GM21360 (cell line): Measurements from ENCODE around the gene ARFGEF2.
"Not testable (repeated sequence)": the region's sequence is repeated elsewhere in the genome, so short reads cannot be mapped to it uniquely, and the experiment has no call there.

Experiments used
- ATAC-seq: cut with Tn5 transposase; IDR thresholded peaks from one replicate; pipeline ENCODE4 v1.9.1; 2021; ENCODE audit warnings: mild to moderate bottlenecking, moderate library complexity; ENCODE audit not compliant: unreplicated experiment

The ARFGEF2 gene

GRCh38 chr20:48984575-48985219, 63.2 kb downstream of the ARFGEF2 start:
- ATAC-seq = no peak

DNA sequence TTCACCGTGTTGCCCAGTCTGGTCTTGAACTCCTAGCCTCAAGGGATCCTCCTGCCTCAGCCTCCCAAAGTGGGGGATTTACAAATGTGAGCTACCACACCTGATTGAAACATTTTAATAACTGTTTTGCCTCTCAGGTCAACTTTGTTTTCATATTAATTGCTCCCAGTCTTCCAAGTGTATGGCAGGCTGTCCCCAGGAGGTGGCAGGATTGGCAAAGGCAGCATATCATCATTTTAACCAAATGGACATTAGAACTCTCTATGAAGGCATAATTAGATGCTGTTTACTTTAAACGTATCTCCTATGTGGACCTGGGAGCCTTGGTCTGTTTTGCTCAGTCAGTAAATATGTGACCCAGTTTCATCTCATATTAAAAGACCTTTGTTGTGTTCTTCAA, 65.4 kb downstream of the ARFGEF2 start:
- no peak for ATAC-seq

DNA sequence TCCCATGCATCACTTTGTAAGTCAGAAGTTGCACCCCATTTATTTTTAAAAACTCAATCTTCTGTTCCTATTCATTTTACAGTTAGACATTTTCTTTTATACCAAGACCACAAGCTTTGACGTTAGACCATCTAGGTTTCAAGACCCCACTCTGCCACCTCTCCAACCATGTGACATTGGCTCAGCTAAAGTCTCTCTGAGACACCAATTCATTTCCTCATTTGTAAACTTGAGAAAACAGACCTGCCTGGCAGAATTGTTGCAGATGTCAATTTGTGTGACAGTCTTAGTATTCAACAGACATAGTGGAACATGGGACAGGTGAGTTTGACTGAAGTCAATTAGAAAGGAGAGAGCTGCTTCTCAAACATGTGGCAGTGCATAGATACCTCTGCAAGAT, 69.0 kb downstream of the ARFGEF2 start:
- ATAC-seq = no peak

DNA sequence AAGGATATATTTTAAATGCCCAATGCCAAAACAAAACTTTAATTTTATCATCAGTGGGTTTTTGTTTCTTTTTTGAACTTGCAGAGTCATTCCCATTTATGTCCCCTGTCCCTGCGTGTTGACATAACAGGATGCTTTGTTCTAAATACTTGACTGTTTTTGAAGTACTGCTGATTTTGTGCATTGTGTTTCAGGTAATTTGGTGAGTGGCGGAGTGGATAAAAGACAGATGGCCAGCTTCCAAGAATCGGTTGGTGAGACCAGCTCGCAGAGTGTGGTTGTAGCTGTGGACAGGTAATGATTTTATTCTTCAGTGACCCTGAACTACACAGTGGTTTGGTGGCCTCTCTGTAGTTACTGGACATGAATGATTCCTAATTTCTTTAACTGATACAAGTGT, 74.1 kb downstream of the ARFGEF2 start:
- ATAC-seq = no peak

GRCh38 chr20:48999890-49000870, 78.7 kb downstream of the ARFGEF2 start:
- ATAC-seq = no peak

DNA sequence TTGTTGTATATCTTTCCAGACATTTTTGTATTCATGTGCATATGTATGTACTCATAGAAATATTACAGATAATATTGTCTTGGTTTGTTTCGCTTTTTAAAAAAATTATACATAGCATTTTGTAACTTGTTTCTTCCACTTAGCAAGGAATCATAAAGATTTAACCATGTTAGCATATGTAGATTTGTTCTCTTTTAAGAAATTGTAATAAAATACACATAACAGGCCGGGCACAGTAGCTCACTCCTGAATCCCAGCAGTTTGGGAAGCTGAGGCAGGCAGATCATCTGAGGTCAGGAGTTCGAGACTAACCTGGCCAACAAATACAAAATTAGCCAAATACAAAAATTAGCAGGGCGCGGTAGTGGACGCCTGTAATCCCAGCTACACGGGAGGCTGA, 80.2 kb downstream of the ARFGEF2 start:
- no peak for ATAC-seq

DNA sequence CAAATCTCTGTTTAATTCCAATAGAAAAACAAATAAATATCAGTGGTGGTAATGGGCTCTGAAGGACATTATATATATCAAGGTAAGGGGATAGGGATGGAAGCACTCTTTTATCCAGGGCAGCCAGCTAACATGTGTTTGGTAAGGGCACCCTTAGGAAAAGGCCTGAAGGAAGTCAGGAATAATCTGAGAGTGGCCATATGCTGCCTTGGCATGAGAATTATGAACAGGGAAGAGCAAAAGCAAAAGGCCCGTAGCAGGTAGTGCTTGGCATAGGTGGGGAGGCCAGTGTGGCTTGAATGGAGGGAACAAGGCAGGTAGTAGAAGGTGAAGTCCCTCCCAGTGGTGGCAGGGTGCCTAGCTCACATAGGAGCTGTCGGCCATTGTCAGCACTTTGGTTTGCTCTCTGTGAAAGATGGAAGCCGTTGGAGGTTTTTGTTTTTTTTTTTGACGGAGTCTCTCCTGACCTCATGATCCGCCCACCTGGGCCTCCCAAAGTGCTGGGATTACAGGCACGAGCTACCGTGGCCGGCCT, 85.0 kb downstream of the ARFGEF2 start:
- ATAC-seq = no peak

DNA sequence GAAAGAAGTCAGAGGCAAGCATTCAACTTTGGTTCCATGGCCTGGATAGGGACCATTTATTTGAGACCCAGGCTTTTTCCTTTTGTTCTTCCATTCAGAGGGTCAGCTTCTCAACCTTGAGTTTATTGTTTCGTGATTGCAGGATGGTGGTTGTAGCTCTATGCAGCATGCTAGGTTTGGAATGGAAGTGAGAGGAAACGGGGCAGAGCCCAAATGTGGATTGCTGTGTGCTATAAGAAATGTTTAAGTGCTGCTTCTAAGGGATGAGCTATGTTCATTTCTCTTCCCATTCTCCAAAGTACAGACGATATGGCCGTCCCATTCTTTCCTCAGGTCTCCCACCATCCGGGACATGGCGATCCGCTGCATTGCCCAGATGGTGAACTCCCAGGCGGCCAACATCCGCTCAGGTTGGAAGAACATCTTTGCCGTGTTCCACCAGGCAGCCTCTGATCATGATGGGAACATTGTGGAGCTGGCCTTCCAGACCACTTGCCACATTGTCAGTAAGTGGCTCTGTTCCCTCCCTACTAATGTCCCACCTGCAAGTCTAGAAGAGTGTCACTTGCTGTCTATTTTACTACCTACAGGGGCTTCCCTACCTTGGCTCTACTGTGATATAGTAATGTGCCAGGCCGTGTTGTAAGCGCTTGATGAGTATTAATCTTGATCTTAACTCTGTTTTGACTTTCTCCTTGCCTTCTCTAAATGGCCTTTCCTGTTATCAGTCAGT, 88.6 kb downstream of the ARFGEF2 start:
- ATAC-seq = no peak

DNA sequence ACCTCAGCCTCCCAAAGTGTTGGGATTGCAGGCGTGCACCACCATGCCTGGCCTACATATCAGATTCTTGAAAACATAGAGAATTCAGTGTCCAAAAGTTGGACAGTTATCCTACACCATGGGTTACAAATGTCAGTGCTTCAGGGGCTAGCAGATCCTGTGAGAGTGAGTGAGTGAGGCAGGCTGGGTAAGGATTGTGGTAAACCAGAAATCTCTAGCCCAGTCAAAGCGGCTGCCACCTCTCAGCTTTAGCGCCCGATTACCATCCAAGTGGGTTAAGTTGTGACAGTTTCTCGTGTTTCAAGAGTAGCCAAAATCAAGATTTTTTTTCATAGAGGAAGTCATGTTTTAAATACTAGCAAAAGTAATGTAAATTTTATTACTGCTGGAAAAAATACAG, 102.7 kb downstream of the ARFGEF2 start:
- ATAC-seq = no peak

DNA sequence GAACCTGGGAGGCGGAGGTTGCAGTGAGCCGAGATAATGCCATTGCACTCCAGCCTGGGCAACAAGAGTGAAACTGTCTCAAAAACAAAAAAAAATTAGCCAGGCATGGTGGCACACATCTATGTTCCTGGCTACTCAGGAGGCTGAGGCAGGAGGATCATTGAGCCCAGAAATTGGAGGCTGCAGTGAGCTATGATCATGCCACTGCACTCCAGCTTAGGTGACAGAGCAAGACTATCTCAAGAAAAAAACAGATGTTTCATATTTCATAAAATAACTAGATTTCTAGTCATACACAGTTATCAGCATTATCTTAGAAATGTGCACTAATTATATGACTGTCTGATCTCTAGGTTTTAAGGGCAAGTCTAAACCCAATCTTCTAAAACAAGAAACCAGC, 106.7 kb downstream of the ARFGEF2 start:
- ATAC-seq = not testable (repeated sequence)

DNA sequence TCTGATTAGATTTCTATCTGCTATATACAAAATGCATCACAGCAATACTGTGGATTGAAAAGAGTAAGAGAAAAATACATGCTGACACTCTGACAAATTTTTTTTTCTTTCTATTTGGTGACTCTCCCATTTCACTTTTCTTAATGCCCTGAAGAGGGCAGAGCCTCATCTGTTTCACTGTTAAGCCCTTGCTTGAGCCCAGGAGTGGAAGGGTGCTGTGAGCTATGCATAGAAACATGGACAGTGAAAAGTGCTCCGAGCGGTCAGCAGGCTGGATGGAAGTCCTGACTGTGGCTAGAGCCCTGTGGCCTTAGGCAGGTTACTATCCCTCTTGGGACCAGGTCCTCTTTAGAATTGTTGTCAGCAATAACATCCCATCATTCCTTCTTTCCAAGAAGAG, 107.2 kb downstream of the ARFGEF2 start:
- ATAC-seq = no peak

GRCh38 chr20:49029203-49029602, 107.7 kb downstream of the ARFGEF2 start:
- no peak for ATAC-seq

- no peak for ATAC-seq
Observed at GRCh38 chr20:49030954-49031619, 109.6 kb downstream of the ARFGEF2 start.

DNA sequence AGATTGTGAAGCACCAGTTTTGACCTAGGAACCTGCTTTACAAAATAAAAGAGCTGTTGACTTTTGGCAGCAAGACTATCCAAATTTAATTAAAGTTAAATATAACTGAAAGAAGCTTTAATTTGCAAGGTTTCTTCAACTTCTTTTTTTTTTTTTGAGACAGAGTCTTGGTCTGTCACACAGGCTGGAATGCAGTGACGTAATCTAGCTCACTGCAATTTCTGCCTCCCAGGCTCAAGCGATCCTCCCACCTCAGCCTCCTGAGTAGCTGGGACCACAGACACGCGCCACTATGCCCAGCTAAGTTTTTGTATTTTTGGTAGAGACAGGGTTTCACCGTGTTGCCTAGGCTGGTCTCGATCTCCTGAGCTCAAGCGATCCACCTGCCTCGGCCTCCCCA, 110.9 kb downstream of the ARFGEF2 start:
- no peak for ATAC-seq

- no peak for ATAC-seq
Observed at GRCh38 chr20:49034070-49034732, 112.7 kb downstream of the ARFGEF2 start.

DNA sequence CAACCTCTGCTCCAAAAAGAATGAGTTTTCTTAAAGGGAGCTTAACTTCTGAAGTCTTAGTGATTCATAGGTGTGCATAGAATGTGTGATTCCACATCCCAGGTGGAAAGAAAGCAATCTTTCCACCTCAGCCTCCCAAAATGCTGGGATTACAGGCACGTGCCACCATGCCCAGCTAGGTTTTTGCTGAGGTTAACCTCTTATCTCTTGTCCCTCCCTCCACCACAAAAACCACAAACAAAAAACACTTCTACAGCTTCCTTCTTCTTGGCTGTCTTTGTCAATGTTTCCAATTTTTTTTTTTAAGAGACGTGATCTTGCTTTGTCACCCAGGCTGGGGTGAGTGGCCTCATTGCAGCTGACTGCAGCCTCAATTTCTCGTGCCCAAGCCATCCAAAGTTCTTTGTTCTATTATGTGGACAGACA, 116.5 kb downstream of the ARFGEF2 start:
- no peak for ATAC-seq

- ATAC-seq = no peak
Observed at GRCh38 chr20:49039854-49040253, 118.3 kb downstream of the ARFGEF2 start.

DNA sequence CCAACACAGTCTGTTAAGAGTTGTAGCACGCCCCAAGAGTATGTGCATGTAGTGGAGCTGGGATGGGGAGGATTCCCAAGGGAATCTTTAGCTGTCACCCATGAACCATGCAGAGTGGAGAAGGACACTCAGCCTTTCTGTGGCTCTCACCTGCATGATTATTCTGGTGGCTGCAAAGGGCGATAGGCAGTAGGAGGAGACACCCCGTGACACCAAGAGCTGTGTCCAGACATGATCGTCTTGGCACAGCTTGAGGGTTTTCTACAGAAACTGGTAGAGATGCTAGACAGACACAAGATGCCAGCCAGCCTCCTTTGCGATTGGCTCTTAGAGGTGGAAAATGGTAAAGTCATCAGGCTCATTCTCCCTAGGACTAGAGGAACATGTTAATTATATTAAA, 121.5 kb downstream of the ARFGEF2 start:
- ATAC-seq = no peak

- no peak for ATAC-seq
Observed at GRCh38 chr20:49045440-49046086, 124.1 kb downstream of the ARFGEF2 start.
